K562 (cell line): Measurements from ENCODE around the gene ROBO2. TPM values are rescaled to one million over a fixed set of nuclear protein-coding genes. Genes with fewer than 3 reads are reported as not detected.

ENCODE experiments used
- ATAC-seq: fragments of 200-7000 bp; cut with Tn5 transposase; 3 replicates; pipeline ENCODE4 v1.9.1; 2020; ENCODE audit warnings: moderate library complexity
- BruUV-seq: library from RNA; stranded (reverse); fragments of 400-500 nt; replicated peaks from 2 replicates; lab custom pipeline; 2021; lab: Mats Ljungman, UMichigan
- CTCF ChIA-PET: fragments of 300-600 bp; formaldehyde crosslinking; extraction: SDS; loops from one replicate; lab custom pipeline; 2021; ENCODE audit warnings: low intra/inter-chr PET ratio; lab: Yijun Ruan, JAX
- POLR2A ChIA-PET: fragments of 300-600, 350-650 bp; sonication (Branson Sonifier 250); formaldehyde crosslinking; extraction: SDS; loops from one replicate; lab custom pipeline; 2021; ENCODE audit warnings: antibody characterized with exemption, inconsistent platforms; lab: Yijun Ruan, JAX
- DNase-seq, 4 experiments: peaks; one replicate each; pipeline versions ENCODE4 v3.0.0 to v3.0.0-alpha.2; 2011 to 2018; ENCODE audit warnings: low spot score in 3 of 4, mixed read lengths in 3 of 4; ENCODE audit errors: extremely low read depth in 1 of 4
- FAIRE-seq: peaks from 2 replicates; lab custom pipeline; 2011; peaks lifted over from hg19 to GRCh38; lab: Jason Lieb, UNC
- H2AFZ ChIP-seq: 2 replicates; pipeline ENCODE4 v1.6.0; 2011; ENCODE audit warnings: low read depth, low read length, control low read depth, inconsistent platforms
- H3K27ac ChIP-seq: fragments of 200-600 bp; 3 replicates; pipeline ENCODE4 v1.8.0; 2011; ENCODE audit warnings: low read depth, mild to moderate bottlenecking, control low read depth, inconsistent platforms, low read length, moderate library complexity, mixed read lengths; ENCODE audit errors: extremely low read depth
- H3K27me3 ChIP-seq, 2 experiments: fragments of 300-600 bp in 1 of 2; 2 replicates in 1 of 2; 3 replicates in 1 of 2; pipeline versions ENCODE4 v1.6.0 to v1.8.0; 2011; ENCODE audit warnings: inconsistent platforms in 2 of 2, low read length in 2 of 2, mild to moderate bottlenecking in 1 of 2, mixed read lengths in 1 of 2, moderate library complexity in 1 of 2; ENCODE audit not compliant: control insufficient read depth in 2 of 2, insufficient read depth in 2 of 2
- H3K36me3 ChIP-seq: fragments of 300-600 bp; 3 replicates; pipeline ENCODE4 v1.8.0; 2011; ENCODE audit warnings: mild to moderate bottlenecking, low read length, inconsistent platforms; ENCODE audit not compliant: control insufficient read depth, insufficient read depth
- H3K4me1 ChIP-seq, 2 experiments: fragments of 200-600 bp in 1 of 2; replicated peaks in 1 of 2; 2 replicates in 1 of 2; 3 replicates in 1 of 2; pipeline versions ENCODE4 v1.5.1 to v1.8.0; 2011; ENCODE audit warnings: inconsistent platforms in 2 of 2, low read length in 2 of 2, mild to moderate bottlenecking in 1 of 2, mixed read lengths in 1 of 2, moderate library complexity in 1 of 2; ENCODE audit not compliant: control insufficient read depth in 2 of 2, insufficient read depth in 2 of 2
- H3K4me2 ChIP-seq: 2 replicates; pipeline ENCODE4 v1.6.1; 2011; ENCODE audit warnings: low read length, control low read depth, inconsistent platforms, mixed read lengths; ENCODE audit not compliant: insufficient read depth
- H3K4me3 ChIP-seq: fragments of 200-600 bp; sonication (generic), shearing (Covaris generic); 2 replicates; pipeline ENCODE4 v1.5.1; 2016; ENCODE audit warnings: control low read depth, inconsistent platforms
- H3K79me2 ChIP-seq: fragments of 200-600 bp; 3 replicates; pipeline ENCODE4 v1.8.0; 2011; ENCODE audit warnings: low read length, inconsistent platforms; ENCODE audit not compliant: control insufficient read depth, insufficient read depth
- H3K9ac ChIP-seq, 2 experiments: 2 replicates each; pipeline versions ENCODE4 v1.6.0 to v1.6.1; 2011; ENCODE audit warnings: low read depth in 2 of 2, low read length in 2 of 2, control low read depth in 1 of 2, inconsistent platforms in 1 of 2, mild to moderate bottlenecking in 1 of 2, mixed read lengths in 1 of 2; ENCODE audit not compliant: insufficient read depth in 1 of 2
- H3K9me1 ChIP-seq: one replicate; pipeline ENCODE4 v1.6.0; 2011; ENCODE audit warnings: inconsistent platforms, mild to moderate bottlenecking, low read length, moderate library complexity; ENCODE audit not compliant: control insufficient read depth, insufficient read depth
- H3K9me3 ChIP-seq: replicated peaks from 2 replicates; pipeline ENCODE4 v1.5.1; 2011; ENCODE audit warnings: low read depth, low read length, inconsistent platforms; ENCODE audit not compliant: control insufficient read depth, insufficient read depth
- H4K20me1 ChIP-seq: replicated peaks from 2 replicates; pipeline ENCODE4 v1.6.1; 2011; ENCODE audit warnings: low read length, inconsistent platforms, mixed read lengths; ENCODE audit not compliant: control insufficient read depth, insufficient read depth
- CCAR2 ChIP-seq: fragments of 200-400 bp; formaldehyde crosslinking; IDR thresholded peaks from 2 replicates; pipeline ENCODE4 v1.6.1; 2017; ENCODE audit warnings: mild to moderate bottlenecking, low read depth, low read length
- DMBX1 ChIP-seq: fragments of 250-450 bp; sonication (Bioruptor Pico); IDR thresholded peaks from 2 replicates; pipeline ENCODE4 v1.8.0; 2022; ENCODE audit warnings: inconsistent platforms, mild to moderate bottlenecking, moderate library complexity, borderline replicate concordance
- DNMT1 ChIP-seq: fragments of 450-650 bp; IDR thresholded peaks from 2 replicates; pipeline ENCODE4 v1.6.1; 2016; ENCODE audit warnings: antibody characterized with exemption, mild to moderate bottlenecking
- HMG20A ChIP-seq: fragments of 450-650 bp; formaldehyde crosslinking; conservative IDR thresholded peaks from 2 replicates; pipeline ENCODE4 v1.4.0; 2020; ENCODE audit warnings: mild to moderate bottlenecking, mixed read lengths
- POLR2AphosphoS2 ChIP-seq: IDR thresholded peaks from 2 replicates; pipeline ENCODE4 v1.6.1; 2012; ENCODE audit warnings: low read length, improper control_type of control experiment
- ZC3H8 ChIP-seq: fragments of 450-650 bp; IDR thresholded peaks from 2 replicates; pipeline ENCODE4 v1.6.1; 2017
- ZNF668 ChIP-seq: fragments of 250-450 bp; sonication (Bioruptor Pico); IDR thresholded peaks from 2 replicates; pipeline ENCODE4 v1.8.0; 2022; ENCODE audit warnings: mild to moderate bottlenecking, inconsistent platforms
- WGBS: fragments of 100-300 bp; shearing (Covaris generic); methylation state at CpG from one replicate; pipeline ENCODE4 v1.1.6; 2016; ENCODE audit warnings: low coverage, mixed read lengths; ENCODE audit not compliant: insufficient coverage; ENCODE audit errors: missing lambda C conversion rate; 5-methylcytosine and 5-hydroxymethylcytosine counted together
- in situ Hi-C: fragments of 300-500 bp; cut with MboI; formaldehyde crosslinking; loops from 4 replicates; pipeline ENCODE4 v1.15.0; 2018; ENCODE audit warnings: inconsistent platforms, mixed read lengths
- intact Hi-C: fragments of 100-400 bp; cut with micrococcal nuclease; formaldehyde crosslinking; loops from 2 replicates; pipeline ENCODE4 v1.14.2; 2022
- polyA plus RNA-seq, 8 experiments: library from polyadenylated mRNA; depleted of rRNA in 4 of 8; stranded (reverse) in 5 of 8; unstranded in 3 of 8; fragments of >200 nt; fragmentation: Nextera tagmentation in 2 of 8; fragmentation: Illumina TruSeq in 1 of 8; extraction: Ambion mirVana in 2 of 8; extraction: Trizol in 1 of 8; gene quantifications; 2 replicates each; pipeline versions ENCODE4 v1.2.1 to v1.2.3, GENCODE V29; 2011 to 2014; ENCODE audit warnings: inconsistent platforms in 1 of 8, missing spikeins in 1 of 8
- total RNA-seq, 7 experiments: library from RNA; depleted of rRNA in 6 of 7; stranded (reverse); fragments of >200 nt in 6 of 7; fragmentation: Illumina TruSeq in 2 of 7; extraction: Trizol in 2 of 7; gene quantifications; 2 replicates each; pipeline versions ENCODE4 v1.2.1 to v1.2.3, GENCODE V29; 2011 to 2021; ENCODE audit warnings: low replicate concordance in 1 of 7

ROBO2 gene
- total and polyA plus RNA-seq, 9 of the 15 experiments (the other 6 are each of a cell fraction or from before 2014, with no cell fraction given) = 0.84 to 3.0 (median 1.7) TPM

DNA sequence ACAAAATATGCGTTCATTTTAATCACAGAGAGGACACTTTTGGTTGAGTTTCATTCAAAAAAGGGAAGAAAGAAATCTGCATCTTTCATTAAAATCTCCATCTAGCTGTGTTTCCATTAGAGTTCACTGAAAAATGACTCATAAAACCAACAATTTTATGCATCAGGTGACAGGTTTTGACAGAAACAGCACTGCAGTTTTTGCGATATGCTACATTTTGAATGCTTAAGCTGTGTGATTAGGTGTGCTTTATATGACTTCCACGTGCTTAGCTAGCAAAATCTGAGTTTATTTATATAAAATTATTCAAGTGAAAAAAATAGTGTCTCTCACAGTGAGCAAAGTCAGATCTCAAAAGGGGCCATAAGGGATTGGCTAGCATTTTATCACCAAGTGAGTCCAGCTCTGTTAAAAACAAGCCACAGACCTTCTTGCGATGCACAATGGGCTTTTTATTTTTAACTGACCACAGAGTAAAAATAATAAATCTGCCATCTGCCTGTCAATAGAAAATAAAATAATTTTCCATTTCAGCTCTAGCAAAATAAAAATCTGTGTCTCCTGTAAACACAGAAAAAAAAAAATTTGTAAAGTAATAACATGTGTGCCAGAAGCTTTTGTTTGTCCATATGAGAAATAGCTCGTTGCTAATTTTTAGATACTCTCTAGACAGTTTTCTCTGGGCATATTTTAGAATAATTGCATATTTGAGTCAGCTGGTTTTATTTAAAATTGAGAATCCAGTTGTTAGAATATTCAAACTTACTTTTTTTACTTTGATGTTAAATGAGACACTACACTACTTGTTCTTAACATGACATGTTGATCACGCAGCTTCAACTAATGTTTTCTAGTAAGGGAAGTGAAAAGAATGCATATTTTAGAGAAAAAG lies 409.8 kb downstream of the ROBO2 start:
- no peak overlapping the region for H3K4me2 ChIP-seq
- H3K4me3 ChIP-seq = no peak overlapping the region
- no peak overlapping the region for H3K9ac ChIP-seq
- 4% methylated on average over 6 of the region's 6 CpGs for WGBS
- no peaks in the 10 kb centered on the region for H3K36me3 ChIP-seq
- no TSS peak for BruUV-seq
- TF ChIP-seq HMG20A (CRISPR knock-in tag) (no peak), DNMT1 (no peak), ZC3H8 (no peak), ZNF668 (CRISPR knock-in tag) (no peak), DMBX1 (CRISPR knock-in tag) (no peak), CCAR2 (no peak), POLR2AphosphoS2 (no peak)
- no peaks in the 10 kb centered on the region for H4K20me1 ChIP-seq
- H3K4me1 ChIP-seq = no peaks in the 10 kb centered on the region
- DNase-seq (no peak), FAIRE-seq (no peak), ATAC-seq (no peak)
- ChIA-PET POLR2A (no interaction called here), CTCF (no interaction called here)
- H3K79me2 ChIP-seq = no peaks in the 10 kb centered on the region
- H3K27me3 ChIP-seq = no peaks in the 10 kb centered on the region
- intact Hi-C loops (no loop called here), in situ Hi-C loops (no loop called here)
- no peak overlapping the region for H3K27ac ChIP-seq
- no peak overlapping the region for H2AFZ ChIP-seq
- no peaks in the 10 kb centered on the region for H3K9me1 ChIP-seq
- H3K9me3 ChIP-seq = no peaks in the 10 kb centered on the region
